Large intestine (tissue), 3 donors: ENCODE data around the gene SMIM3. TPM values are rescaled to one million over a fixed set of nuclear protein-coding genes. Genes with fewer than 3 reads are reported as not detected.
"Not testable (repeated sequence)": the region's sequence is repeated elsewhere in the genome, so short reads cannot be mapped to it uniquely, and the experiment has no call there.

ENCODE experiments used
- DNase-seq, 2 donors: peaks; one replicate each; pipeline versions ENCODE4 v3.0.0 to v3.0.0-alpha.2; 2013
- H3K27ac ChIP-seq: one replicate; pipeline ENCODE4 v1.5.1; 2013; ENCODE audit warnings: low read length
- H3K27me3 ChIP-seq: 2 replicates; pipeline ENCODE4 v1.6.1; 2013; ENCODE audit warnings: low read length; ENCODE audit not compliant: control insufficient read depth, insufficient read depth
- H3K36me3 ChIP-seq: 2 replicates; pipeline ENCODE4 v1.6.1; 2013; ENCODE audit warnings: low read length; ENCODE audit not compliant: control insufficient read depth, insufficient read depth
- H3K4me1 ChIP-seq: one replicate; pipeline ENCODE4 v1.6.1; 2013; ENCODE audit warnings: low read length; ENCODE audit not compliant: control insufficient read depth, insufficient read depth
- H3K4me3 ChIP-seq: one replicate; pipeline ENCODE4 v1.5.1; 2013; ENCODE audit warnings: low read length
- H3K9me3 ChIP-seq: one replicate; pipeline ENCODE4 v1.6.1; 2013; ENCODE audit warnings: mild to moderate bottlenecking, low read depth, low read length, moderate library complexity; ENCODE audit not compliant: control insufficient read depth
- WGBS: methylation state at CpG from one replicate; pipeline ENCODE4 v1.1.5; 2013; ENCODE audit warnings: low lambda C conversion rate; ENCODE audit not compliant: insufficient coverage; 5-methylcytosine and 5-hydroxymethylcytosine counted together
- polyA plus RNA-seq: library from polyadenylated mRNA; unstranded; fragments of 120-200 nt; gene quantifications from one replicate; pipeline ENCODE4 v1.2.1, GENCODE V29; 2013

SMIM3 gene
- polyA plus RNA-seq, 1 donor = 13.9 TPM

- Histone ChIP-seq H3K27me3 (no peaks in the 10 kb centered on the region), H3K36me3 (peaks cover 11% of the 10 kb centered on the region), H3K9me3 (no peaks in the 10 kb centered on the region), H3K27ac (no peak overlapping the region), H3K4me3 (no peak overlapping the region), H3K4me1 (peaks cover 6% of the 10 kb centered on the region)
- no peak for DNase-seq
Observed at GRCh38 chr5:150791536-150791935, 13.0 kb downstream of the SMIM3 start.

- no CpG with 5 or more reads among the region's 2 CpGs for WGBS
- H3K9me3 ChIP-seq, H3K4me3 ChIP-seq, H3K27ac ChIP-seq, H3K27me3 ChIP-seq, H3K4me1 ChIP-seq, DNase-seq: not testable (repeated sequence)
- H3K36me3 ChIP-seq = peaks cover 14% of the 10 kb centered on the region
Observed at GRCh38 chr5:150793423-150793888, 14.9 kb downstream of the SMIM3 start.

- Histone ChIP-seq H3K4me1 (no peaks in the 10 kb centered on the region), H3K36me3 (peaks cover 14% of the 10 kb centered on the region), H3K27me3 (no peaks in the 10 kb centered on the region), H3K27ac (no peak overlapping the region), H3K9me3 (no peaks in the 10 kb centered on the region), H3K4me3 (no peak overlapping the region)
- WGBS = no CpG with 5 or more reads among the region's 2 CpGs
- DNase-seq = no peak
Observed at GRCh38 chr5:150794927-150795326, 16.4 kb downstream of the SMIM3 start.

DNA sequence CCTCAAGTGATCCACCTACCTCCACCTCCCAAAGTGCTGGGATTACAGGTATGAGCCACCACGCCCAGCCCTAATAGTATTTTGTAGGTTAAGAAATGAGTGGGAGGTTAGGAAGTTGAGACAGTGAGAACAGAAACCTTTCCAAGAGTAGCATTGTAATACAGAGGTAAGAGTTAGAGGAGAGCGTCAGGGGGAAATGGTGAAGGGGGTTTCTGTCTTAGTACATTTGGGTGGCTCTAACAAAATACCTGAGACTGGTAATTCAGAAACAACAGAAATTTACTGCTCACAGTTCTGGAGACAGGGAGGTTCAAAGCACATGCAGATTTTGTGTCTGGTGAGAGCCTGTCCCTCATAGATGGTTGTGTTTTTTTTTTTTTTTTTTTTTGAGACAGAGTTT lies 18.8 kb downstream of the SMIM3 start:
- H3K4me1 ChIP-seq = no peaks in the 10 kb centered on the region
- no peak overlapping the region for H3K4me3 ChIP-seq
- H3K27ac ChIP-seq = no peak overlapping the region
- no peaks in the 10 kb centered on the region for H3K27me3 ChIP-seq
- no peaks in the 10 kb centered on the region for H3K9me3 ChIP-seq
- no peak for DNase-seq
- 100% methylated on average over 1 of the region's 2 CpGs for WGBS
- peaks cover 14% of the 10 kb centered on the region for H3K36me3 ChIP-seq

GRCh38 chr5:150801117-150801927 lies 22.8 kb downstream of the SMIM3 start:
- Histone ChIP-seq H3K36me3 (peaks cover 4% of the 10 kb centered on the region), H3K27me3 (no peaks in the 10 kb centered on the region), H3K4me3 (peak overlapping the region; percentile 31), H3K27ac (peak overlapping the region; percentile 7), H3K9me3 (no peaks in the 10 kb centered on the region), H3K4me1 (no peaks in the 10 kb centered on the region)
- peak; percentile 49 to 94 for DNase-seq
- no CpG with 5 or more reads among the region's 15 CpGs for WGBS

GRCh38 chr5:150804388-150804787 lies 25.8 kb downstream of the SMIM3 start:
- no peaks in the 10 kb centered on the region for H3K36me3 ChIP-seq
- H3K4me3 ChIP-seq = no peak overlapping the region
- no peak for DNase-seq
- no CpG with 5 or more reads among the region's 6 CpGs for WGBS
- no peaks in the 10 kb centered on the region for H3K27me3 ChIP-seq
- no peak overlapping the region for H3K27ac ChIP-seq
- H3K9me3 ChIP-seq = no peaks in the 10 kb centered on the region
- H3K4me1 ChIP-seq = no peaks in the 10 kb centered on the region

- H3K36me3 ChIP-seq = no peaks in the 10 kb centered on the region
- DNase-seq = no peak
- H3K27me3 ChIP-seq = no peaks in the 10 kb centered on the region
- H3K4me3 ChIP-seq = no peak overlapping the region
- no CpG with 5 or more reads among the region's 3 CpGs for WGBS
- H3K27ac ChIP-seq = no peak overlapping the region
- no peaks in the 10 kb centered on the region for H3K4me1 ChIP-seq
- no peaks in the 10 kb centered on the region for H3K9me3 ChIP-seq
Observed at GRCh38 chr5:150809363-150809762, 30.8 kb downstream of the SMIM3 start.

DNA sequence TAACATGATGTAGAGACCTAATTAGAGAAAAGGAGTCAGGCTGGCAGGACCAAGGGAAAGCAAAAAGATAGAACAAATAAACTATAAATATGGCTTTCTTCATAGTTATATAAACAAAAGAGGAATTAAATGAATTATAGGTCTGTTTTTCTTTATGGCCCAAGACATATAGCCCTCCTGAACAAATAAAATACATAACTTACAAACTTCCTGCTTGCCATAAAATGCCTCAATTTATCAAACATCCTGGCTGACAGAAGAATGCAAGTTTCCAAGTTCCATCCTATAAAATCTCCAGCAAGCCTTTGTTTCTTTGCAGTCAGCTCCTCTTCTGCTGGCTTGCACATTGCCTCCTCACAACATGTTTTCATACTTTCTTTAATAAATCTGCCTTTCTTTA lies 36.5 kb downstream of the SMIM3 start:
- no peak for DNase-seq
- Histone ChIP-seq H3K4me3 (no peak overlapping the region), H3K27me3 (no peaks in the 10 kb centered on the region), H3K27ac (no peak overlapping the region), H3K4me1 (no peaks in the 10 kb centered on the region), H3K9me3 (peaks cover 7% of the 10 kb centered on the region), H3K36me3 (no peaks in the 10 kb centered on the region)

DNA sequence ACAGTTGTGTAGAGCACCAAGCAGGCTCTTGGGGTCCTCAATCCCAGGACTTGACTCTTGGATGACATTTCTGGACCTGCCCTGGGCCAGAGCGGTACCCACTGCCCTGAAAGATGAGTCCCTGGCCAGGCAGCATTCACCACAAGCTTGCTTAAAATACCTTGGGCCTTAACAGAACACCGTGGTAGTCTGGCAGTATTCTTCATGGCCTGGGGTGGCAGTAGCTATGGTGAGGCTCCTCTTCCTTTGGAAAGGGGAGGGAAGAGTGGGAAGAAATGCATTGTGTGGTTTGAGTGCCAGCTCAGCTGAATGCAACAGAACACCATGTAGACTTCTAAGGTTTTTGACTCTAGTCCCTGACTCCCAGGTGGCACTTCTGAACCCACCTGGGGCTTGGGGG lies 38.4 kb downstream of the SMIM3 start:
- H3K27ac ChIP-seq = no peak overlapping the region
- no CpG with 5 or more reads among the region's 2 CpGs for WGBS
- no peaks in the 10 kb centered on the region for H3K27me3 ChIP-seq
- H3K4me1 ChIP-seq = no peaks in the 10 kb centered on the region
- no peak for DNase-seq
- peaks cover 7% of the 10 kb centered on the region for H3K9me3 ChIP-seq
- no peaks in the 10 kb centered on the region for H3K36me3 ChIP-seq
- no peak overlapping the region for H3K4me3 ChIP-seq

GRCh38 chr5:150829744-150830143 lies 51.2 kb downstream of the SMIM3 start:
- no peak overlapping the region for H3K27ac ChIP-seq
- H3K9me3 ChIP-seq = no peaks in the 10 kb centered on the region
- no peaks in the 10 kb centered on the region for H3K4me1 ChIP-seq
- no peak for DNase-seq
- no peaks in the 10 kb centered on the region for H3K36me3 ChIP-seq
- 100% methylated on average over 1 of the region's 5 CpGs for WGBS
- H3K4me3 ChIP-seq = no peak overlapping the region
- no peaks in the 10 kb centered on the region for H3K27me3 ChIP-seq

- not testable (repeated sequence) for H3K27ac ChIP-seq, H3K4me3 ChIP-seq, DNase-seq, H3K4me1 ChIP-seq, H3K36me3 ChIP-seq, H3K27me3 ChIP-seq, H3K9me3 ChIP-seq
- no CpG with 5 or more reads among the region's 3 CpGs for WGBS
Observed at GRCh38 chr5:150831821-150832220, 53.3 kb downstream of the SMIM3 start.
